ENCODE data around the gene MRPL55.

Gene MRPL55

DNA sequence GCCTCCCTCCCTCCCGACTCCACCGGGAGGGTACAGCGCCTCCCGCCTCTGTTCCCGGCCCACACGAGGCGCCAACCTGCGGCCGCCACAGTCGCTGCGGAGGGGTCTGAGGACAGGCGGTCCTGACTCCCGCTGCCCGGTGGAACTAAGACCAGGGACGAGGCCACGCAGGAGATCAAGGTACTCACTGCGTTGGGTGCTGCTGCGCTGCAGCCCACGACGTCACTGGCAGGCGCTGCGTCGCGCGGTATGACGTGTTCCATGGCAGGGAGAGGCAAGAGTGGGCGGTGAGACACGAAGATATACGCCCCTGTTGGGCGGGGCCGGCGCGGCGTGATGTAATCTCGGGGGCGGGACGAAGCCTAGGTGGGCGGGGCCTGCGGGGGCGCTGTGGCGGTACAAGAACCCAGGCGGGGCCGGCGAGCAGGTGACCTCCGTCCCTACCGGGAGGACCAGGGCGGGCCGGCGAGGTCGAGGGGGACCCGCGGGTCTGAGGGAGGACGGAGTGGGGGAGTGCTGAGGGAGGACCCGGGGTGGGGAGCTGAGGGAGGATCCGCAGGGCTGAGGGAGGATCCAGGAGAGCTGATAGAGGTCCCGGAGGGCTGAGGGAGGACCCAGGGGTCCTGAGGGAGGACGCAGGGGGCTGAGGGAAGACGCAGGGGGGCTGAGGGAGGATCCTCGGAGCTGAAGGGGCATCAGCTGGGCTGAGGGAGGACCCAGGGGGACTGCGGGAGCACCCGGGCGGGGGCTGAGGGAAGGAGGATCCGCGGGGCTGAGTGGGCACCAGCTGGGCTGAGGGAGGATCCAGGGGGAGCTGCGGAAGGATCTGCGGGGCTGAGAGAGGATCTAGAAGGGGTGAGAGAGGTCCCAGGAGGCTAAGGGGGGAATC, at the start of gene MRPL55:
MRPL55 (minus strand) TSS at position 227 of the 889 bp plus-strand sequence. CDS start 1,039 bp downstream, outside the sequence.
- in situ Hi-C loops (cut with MboI; ENCODE audit: low sequenced_read_pairs): no loop called here

DNA sequence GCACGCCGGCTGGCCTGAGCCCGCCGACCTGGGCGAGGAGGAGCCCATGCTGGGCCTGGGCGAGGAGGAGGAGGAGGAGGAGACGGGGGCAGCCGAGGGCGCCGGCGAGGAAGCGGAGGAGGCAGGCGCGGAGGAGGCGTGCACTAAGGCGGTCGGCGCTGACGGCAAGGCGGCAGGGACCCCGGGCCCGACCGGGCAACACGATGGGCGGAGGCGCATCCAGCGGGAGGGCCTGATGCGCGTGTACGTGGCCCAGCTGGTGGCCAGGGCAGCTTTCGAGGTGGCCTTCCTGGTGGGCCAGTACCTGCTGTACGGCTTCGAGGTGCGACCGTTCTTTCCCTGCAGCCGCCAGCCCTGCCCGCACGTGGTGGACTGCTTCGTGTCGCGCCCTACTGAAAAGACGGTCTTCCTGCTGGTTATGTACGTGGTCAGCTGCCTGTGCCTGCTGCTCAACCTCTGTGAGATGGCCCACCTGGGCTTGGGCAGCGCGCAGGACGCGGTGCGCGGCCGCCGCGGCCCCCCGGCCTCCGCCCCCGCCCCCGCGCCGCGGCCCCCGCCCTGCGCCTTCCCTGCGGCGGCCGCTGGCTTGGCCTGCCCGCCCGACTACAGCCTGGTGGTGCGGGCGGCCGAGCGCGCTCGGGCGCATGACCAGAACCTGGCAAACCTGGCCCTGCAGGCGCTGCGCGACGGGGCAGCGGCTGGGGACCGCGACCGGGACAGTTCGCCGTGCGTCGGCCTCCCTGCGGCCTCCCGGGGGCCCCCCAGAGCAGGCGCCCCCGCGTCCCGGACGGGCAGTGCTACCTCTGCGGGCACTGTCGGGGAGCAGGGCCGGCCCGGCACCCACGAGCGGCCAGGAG, 49.3 kb upstream of the MRPL55 start:
- in situ Hi-C loops (cut with MboI; ENCODE audit: low sequenced_read_pairs): no loop called here

DNA sequence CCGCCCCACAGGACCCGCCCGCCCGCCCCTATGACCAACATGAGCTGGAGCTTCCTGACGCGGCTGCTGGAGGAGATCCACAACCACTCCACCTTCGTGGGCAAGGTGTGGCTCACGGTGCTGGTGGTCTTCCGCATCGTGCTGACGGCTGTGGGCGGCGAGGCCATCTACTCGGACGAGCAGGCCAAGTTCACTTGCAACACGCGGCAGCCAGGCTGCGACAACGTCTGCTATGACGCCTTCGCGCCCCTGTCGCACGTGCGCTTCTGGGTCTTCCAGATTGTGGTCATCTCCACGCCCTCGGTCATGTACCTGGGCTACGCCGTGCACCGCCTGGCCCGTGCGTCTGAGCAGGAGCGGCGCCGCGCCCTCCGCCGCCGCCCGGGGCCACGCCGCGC, 48.6 kb upstream of the MRPL55 start:
- in situ Hi-C loops (cut with MboI; ENCODE audit: low sequenced_read_pairs): no loop called here

DNA sequence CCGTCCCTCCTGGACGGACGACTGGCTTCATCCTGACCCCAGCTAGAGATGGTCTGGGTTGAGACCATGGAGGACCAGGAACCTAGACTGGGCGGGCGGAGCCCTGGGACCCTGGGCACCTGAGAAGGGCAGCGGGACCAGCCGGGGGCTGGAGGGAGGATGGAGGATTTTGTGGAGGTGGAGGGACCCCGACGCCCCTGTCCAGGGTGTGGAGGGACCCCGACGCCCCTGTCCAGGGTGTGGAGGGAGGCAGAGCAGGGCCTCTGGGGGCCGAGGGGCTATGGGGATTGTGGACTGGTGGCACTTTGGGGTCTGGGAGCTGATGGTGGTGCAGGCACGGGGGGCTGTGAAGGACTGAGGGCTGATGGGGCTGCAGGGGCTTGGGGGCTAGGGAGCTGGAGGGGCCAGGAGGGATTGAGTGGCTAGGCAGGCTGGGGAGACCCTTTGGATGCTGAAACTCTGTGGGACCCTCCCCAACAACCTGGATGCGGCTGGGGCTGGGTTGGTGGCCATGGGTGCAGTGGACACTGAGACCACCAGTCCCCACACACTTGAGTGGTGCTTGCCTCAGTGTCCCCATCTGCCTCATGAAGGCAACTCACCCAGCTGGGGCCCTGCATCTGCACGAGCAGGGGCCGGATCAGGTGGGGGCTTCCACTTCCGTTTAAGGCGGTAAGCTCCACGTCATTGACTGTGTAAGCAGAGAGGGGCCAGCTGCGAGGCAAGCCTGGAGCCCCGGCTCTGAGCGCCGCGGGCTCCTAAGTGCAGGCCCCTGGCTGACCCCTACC, 48.0 kb upstream of the MRPL55 start:
- in situ Hi-C loops (cut with MboI; ENCODE audit: low sequenced_read_pairs): no loop called here

DNA sequence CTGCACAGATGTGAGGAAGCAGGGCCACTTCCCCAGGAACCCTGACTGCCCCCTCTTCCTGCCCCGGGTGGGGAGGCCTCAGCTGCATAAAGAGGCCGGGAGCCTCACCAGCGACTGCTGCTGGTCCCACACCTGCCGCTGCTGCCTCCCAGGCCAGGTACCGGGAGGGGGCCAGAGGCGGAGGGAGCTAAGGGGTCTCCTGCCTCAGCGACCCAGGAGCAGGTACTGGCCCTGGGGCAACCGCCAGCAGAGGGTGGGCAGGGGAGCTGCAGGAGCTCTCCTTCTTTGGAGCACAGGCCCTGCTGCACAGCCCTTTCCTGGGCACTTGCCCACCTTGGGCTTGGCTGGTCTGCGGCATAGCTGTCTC, 47.4 kb upstream of the MRPL55 start:
- in situ Hi-C loops (cut with MboI; ENCODE audit: low sequenced_read_pairs): no loop called here

DNA sequence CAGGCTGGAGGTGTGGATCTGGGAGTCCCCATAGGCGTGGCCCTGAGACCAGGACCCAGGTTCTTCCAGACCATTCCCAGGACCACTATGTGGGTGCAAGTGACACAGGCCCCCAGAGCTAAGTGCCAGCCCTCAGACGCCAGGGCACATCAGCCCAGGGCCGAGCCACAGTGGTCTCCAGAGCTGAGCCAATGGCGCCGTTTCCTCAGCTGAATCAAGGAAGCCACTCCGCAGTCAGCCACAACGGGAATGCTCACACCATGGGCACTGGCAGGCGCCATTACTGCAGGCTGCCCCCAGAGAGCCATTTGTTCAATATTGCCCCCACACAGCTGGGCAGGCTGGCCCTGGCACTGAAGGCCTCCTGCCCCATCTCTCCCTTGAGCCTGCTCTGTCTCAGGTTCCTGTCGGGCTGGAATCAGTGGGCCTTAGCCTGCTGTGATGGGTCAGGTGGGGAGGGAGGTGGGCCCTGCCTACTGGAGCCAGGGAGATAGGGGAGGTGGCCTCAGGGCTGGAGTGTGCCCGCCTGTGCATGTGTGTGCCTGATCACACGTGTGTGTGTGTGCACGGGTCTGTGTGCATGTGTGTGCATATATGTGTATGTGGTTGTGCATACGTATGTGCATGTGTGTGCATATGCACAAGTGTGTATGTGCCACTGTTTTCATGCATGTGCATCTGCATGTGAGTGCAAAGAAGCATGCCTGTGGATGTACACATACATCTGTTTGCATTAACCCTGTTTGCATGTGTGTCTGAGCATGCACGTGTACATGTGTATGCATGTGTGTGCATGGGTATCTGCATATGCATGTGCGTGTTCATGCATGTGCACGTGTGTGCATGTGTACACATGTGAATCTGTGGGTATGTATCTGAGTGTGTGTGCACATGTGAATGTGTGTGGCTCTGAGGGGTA, 46.8 kb upstream of the MRPL55 start:
- in situ Hi-C loops (cut with MboI; ENCODE audit: low sequenced_read_pairs): no loop called here

DNA sequence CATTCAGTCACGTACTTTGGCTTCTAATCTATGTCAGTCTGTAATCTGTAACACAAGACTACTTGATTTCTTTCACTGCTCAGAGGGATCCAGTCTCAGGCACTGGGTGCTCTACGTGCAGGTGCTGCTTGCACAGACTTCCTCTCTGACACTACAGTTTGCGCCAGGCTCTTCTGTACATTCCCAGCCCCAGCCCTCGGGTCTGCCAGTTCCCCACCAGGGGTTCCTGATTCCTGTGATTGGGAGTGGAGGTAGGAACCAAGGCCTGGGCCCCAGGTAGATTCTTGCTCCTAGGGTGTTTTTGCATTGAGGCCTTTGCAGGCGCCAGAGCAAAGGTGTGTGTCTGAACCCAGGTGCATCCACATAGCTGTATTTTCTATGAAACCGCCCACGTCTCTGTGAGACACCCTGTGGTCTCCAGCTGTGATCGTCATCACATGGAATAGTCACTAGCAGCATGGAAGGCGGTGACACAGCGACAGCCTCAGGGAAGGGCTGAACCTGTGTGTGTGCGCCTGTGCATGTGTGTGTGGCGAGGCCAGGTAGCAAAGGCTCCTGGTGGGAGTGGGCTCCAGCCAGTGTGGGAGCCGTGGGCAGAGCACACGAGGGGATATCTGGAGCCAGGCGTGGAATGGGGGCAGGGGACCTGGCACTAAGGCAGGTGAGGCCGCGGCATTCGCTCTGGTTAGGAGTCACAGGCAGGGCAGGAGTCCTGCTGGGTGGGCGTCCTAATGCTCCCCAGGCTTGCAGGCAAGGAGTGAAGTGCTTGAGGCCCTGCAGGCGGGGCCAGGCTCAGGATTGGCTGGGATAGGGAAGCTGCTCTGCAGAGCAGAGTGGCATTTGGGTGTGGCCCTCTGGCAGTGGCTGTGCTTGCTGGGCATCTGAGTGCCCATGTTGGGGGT, 45.8 kb upstream of the MRPL55 start:
- in situ Hi-C loops (cut with MboI; ENCODE audit: low sequenced_read_pairs): no loop called here

DNA sequence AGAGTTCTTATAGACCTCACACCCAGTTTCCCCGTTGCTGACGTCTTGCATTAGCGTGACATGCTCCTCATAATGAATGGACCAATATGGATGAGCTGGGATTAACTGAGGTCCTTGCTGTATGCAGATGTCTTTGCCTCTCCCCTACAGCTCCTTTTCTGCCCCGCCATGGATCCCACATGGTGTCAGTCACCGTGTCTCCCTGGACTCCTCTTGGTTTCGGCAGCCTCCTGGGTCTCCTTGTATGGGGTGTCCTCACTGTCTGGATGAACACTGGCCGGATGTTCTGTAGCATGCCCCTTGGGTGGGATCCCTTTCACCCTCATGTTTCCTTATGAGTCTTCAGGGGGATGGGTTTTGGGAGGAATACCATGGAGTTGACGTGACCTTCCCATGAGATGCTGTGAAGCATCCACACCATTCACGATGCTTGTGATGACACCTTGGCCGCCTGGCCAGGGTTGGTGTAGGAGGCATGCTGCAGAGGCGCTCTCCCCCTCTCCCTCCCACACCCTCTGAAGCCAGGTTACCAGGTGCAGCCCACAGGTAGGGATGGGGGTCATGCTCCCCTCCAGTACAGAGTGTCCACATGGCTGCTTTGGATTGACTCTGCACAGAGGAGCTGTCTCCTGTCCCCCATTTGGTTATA, 45.0 kb upstream of the MRPL55 start:
- in situ Hi-C loops (cut with MboI; ENCODE audit: low sequenced_read_pairs): no loop called here

DNA sequence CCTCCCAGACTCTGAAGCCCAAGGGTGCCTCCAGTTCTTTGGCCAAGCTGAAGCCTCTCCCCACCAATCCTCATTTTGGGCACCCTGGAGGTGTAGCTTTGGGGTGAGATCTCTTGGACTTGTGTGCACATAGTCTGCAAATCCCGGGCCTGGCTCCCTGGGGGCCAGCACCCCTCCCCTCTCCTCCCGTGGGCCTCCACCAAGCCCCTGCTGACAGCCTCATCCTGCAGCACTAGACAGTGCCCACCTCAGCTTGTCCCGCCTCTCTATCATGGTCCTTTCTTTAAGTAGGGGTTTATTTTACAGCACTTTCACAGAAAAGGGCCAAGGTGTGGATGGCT, 43.8 kb upstream of the MRPL55 start:
- in situ Hi-C loops (cut with MboI; ENCODE audit: low sequenced_read_pairs): no loop called here

DNA sequence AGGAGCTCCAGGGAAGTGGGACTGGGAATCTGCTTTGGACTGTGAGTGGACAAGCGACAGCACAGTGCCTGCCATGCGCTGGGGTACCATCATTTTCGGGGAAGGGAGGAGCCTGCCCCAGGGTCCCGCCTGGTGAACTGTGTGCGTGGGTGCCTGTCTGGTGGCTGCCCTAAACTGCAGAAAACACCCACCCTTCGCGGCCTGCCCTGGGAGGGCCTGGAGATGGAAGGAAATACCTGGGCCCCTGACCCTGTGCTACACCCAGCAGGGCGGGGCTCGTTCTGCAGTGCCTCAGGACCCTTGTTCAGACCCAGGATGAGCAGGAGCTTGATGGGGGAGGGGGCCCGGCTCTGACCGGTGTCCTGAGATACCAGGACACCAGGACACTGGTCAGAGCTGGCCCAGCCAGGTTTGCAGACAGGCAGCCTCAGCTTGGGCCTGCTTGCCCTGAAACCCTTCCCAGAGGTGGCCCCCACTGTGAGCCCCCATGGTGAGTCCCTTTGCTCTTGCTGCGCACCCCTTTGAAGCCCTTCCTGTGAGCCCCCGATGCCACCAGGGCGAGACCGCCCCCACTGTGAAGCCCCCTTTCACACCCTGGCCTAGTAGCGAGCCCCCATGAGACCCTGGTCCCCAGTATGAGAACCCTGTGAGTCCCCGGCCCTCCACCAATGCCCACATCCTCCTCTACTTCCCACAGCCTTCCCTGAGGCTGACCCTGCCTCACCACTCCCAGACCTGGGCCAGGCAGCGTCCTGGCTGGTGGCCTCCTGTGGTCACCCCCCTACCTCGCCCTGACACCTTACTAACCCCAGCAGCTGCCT, 43.2 kb upstream of the MRPL55 start:
- in situ Hi-C loops (cut with MboI; ENCODE audit: low sequenced_read_pairs): no loop called here

DNA sequence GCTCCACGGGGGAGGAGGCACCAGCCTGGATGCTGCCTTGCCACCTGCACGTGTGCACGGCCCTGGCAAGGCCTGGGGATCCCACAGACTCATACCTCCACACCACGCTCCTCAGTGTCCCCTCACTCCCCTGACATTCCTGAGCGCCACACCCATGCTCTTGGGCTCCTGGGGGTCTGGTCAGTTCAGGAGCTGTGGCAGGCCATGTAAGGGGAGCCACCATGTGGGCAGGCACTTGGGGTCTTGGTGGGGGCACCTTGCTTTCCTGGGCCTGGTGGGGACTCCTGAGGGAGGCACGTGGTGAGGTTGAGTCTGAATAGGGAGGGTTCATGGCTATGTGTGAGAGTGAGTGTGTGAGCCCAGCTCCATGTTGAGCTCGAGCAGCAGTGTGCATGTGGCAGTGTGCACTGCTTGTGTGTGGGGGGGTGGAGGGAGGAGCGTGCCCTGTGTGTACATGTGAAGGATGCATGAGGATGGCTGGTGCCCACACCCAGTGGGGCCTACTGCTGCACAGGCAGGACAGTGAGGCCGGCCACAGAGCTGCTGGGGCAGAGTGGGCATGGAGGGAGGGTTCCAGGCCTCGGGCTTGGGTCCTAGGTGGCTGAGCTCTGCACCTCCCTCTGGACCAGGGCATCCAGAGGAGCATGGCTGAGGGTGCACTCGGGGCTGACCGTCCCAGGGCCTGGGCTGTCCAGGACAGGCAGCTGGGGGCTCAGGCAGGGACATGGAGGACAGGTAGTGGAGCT, 42.3 kb upstream of the MRPL55 start:
- in situ Hi-C loops (cut with MboI; ENCODE audit: low sequenced_read_pairs): no loop called here

DNA sequence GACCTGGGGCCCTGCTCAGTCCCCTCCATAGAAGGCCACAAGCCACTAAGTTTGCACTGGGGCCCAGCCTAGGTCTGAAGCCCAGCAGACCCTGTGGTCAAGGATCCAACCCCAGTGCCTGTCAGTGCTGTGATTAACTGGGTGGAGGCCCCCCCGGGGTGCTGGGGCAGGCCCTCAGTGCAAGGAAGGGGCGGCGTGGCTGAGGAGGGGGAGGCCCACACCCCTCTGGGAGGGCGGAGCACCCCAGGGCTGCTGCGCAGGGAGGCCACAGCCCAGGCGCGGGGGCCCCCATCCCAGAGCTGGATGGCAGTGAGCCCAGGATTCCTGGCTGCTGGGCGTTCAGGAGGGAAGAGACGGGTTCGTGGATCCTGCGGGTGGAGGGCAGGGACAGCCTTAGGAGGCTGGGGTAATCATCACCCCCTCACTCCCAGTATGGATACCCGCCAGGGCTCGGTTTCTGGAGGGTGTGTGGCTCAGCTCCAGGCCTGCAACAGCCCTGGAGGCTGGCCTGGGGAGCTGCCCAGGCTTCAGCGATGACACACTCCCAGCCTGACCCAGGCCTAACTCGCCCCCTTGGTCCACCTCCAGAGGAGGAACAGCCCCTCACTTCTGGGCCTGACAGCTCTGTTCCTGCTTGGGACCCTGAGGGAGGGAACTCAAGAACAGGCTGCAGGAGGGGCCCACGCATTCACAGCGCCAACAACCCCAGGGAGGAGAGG, 41.5 kb upstream of the MRPL55 start:
- in situ Hi-C loops (cut with MboI; ENCODE audit: low sequenced_read_pairs): no loop called here

DNA sequence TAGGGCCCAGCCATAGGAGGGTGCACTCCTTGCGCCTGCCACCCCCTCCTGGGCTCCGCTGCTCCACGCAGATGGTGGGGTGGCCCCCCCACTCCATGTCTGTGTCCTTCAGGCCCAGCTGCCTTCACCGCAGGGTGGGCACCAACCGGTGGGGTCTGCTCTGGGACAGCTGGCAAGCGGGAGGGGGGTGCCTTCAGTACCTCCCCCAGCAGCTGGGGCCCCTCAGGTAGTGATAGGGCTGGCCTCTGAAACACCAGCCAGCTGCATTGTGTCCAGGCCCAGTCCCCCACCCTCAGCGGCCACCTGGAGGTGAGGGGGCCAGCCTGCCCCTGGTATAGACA, 41.0 kb upstream of the MRPL55 start:
- in situ Hi-C loops (cut with MboI; ENCODE audit: low sequenced_read_pairs): no loop called here

DNA sequence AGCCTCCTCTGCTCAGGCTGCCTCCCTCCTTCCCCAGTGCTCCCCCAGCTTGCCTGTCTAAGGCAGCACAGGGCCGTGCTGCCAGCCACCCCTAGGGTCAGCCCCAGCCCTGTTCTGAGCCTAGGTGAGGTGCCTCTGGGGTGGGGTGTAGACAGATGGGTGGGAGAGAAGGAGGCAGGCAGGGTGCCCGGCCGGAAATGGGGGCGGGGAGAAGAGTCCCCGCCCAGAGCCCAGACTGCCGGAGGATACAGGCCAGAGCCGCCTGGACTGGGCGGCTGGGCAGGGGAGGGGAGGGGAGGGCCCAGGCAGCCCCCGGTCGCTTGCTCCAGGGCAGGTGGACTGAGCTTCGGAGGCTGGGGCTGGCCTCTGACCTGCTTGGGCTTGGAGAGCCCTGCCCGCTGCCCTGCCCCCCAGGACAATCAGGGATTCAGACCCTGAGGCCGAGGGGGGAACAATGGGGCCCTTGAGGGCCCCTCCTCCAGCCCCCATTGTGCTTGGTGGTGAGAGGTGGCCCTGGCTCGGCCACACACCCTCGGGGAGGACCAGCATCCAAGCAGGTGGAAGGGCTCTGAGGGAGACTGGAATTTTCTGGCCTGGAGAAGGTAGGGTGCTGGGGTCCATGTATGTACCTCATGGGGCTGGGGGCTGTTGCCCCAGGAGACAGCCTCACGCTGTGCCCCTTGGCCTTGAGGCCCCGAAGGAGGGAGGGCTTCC, 40.5 kb upstream of the MRPL55 start, which contains the start of gene GJC2:
GJC2 (plus strand) TSS at position 525 of the 714 bp plus-strand sequence. CDS start 7,829 bp downstream, outside the sequence.
- in situ Hi-C loops (cut with MboI; ENCODE audit: low sequenced_read_pairs): no loop called here

DNA sequence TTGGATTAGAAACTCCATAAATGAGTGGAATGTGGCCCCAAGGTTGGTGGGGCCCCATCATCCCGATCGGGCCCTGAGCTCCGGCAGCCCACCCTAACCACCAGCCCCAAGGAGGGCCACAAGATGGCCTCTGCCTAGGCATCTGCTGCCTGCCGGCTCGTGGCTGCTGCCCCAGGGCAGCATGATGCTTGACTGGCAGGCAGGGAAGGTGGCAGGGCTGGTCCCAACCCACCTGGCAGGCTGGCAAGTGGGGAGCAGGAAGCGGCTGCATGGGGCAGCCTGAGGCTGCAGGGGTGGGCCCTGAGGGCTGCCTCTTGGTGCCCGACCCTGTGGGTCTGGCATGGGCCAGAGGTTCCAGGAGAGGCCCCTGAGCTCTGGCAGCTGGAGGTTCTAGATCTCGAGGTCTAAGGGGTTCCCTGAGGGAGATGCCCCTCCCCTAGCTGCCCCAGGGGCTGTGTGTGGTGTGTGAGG, 39.9 kb upstream of the MRPL55 start:
- in situ Hi-C loops (cut with MboI; ENCODE audit: low sequenced_read_pairs): no loop called here

Data from hTERT RPE-1 (cell line).